ENCODE measurements around the gene FAM43A.

The FAM43A gene

DNA sequence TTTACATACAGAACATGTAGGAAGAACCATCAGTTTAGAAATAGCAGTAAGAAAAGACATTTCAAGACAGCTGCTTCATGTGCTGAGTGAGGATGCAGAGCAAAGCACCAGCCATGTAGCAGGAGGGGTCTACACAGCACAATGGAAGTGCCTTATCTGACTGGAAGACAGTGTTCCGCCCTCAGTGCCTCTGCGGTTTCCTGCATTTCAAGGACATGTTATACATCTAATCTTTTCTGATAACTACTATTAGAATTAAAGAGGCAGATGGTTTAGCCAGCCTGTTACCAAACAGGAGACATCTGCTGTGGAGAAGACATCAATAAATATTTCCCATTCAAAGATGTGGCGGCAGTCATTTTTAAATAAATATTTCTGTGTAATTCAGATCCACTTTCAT is 24.3 kb upstream of the FAM43A start:
- Histone ChIP-seq H3K79me1 (ENCODE audit: low read depth, low read length) (no peaks in the 10 kb centered on the region), H3K23ac (ENCODE audit: low read depth, low read length, poor library complexity) (no peak overlapping the region), H2BK120ac (ENCODE audit: low read depth, low read length) (no peak overlapping the region), H2BK15ac (ENCODE audit: low read length) (no peak overlapping the region), H3K4me2 (ENCODE audit: insufficient read depth, low read length, poor library complexity, severe bottlenecking) (no peak overlapping the region), H3K4ac (ENCODE audit: low read length) (no peak overlapping the region), H4K8ac (ENCODE audit: low read depth, low read length) (no peak overlapping the region), H2AFZ (ENCODE audit: low read length) (no peak overlapping the region), H3K4me1 (ENCODE audit: control insufficient read depth in 2 of 2, insufficient read depth in 1 of 2, low read depth in 1 of 2, low read length in 2 of 2) (no peaks in the 10 kb centered on the region), H3K27me3 (ENCODE audit: control insufficient read depth in 3 of 3, insufficient read depth in 3 of 3, low read depth in 1 of 3, low read length in 3 of 3) (no peaks in the 10 kb centered on the region), H2BK5ac (ENCODE audit: low read length) (no peak overlapping the region), H3K36me3 (replicated peaks in 1 of 2; ENCODE audit: control insufficient read depth in 2 of 2, insufficient read depth in 2 of 2, low read length in 2 of 2) (peaks cover 19 to 85% of the 10 kb centered on the region in 2 donors), H3K18ac (ENCODE audit: low read length) (no peak overlapping the region), H2AK5ac (ENCODE audit: low read depth, low read length) (no peak overlapping the region), H3K9me3 (replicated peaks in 1 of 2; ENCODE audit: control insufficient read depth in 2 of 2, insufficient read depth in 1 of 2, low read depth in 1 of 2, low read length in 2 of 2) (no peaks in the 10 kb centered on the region), H3K14ac (ENCODE audit: low read length) (no peak overlapping the region), H3K9ac (ENCODE audit: low read depth, low read length, poor library complexity) (no peak overlapping the region), H3K27ac (replicated peaks; ENCODE audit: low read length) (no peak overlapping the region), H2BK12ac (ENCODE audit: low read length) (no peak overlapping the region), H3K4me3 (ENCODE audit: low read length in 2 of 2) (no peak overlapping the region), H4K91ac (ENCODE audit: low read depth, low read length, poor library complexity) (no peak overlapping the region)
- WGBS, 2 donors (ENCODE audit: extremely low coverage in 2 of 2, insufficient read length in 2 of 2, insufficient replicate concordance in 1 of 2) = no CpG with 5 or more reads among the region's 3 CpGs
- no peak for DNase-seq (ENCODE audit: low spot score)

DNA sequence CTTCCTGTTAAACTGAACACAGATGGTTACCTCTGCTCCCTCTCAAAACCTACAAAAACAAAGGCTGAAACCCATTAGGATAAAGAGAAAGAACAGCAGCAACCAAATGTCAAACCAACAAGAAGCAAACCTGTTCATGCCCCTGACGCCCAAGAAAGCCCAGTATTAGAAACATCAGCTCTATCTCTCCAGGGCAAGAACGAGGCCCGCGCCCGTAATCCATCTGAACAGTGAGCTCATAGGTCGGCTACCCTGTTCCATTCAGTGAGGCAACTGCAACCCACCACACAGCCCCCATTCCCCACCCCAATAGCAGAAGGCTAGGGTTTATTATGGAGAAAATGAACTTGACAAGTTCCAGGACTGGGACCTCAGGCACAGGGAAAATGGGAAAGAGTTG is 23.7 kb upstream of the FAM43A start:
- Histone ChIP-seq H3K27ac (replicated peaks; ENCODE audit: low read length) (no peak overlapping the region), H3K4ac (ENCODE audit: low read length) (no peak overlapping the region), H3K14ac (ENCODE audit: low read length) (no peak overlapping the region), H3K4me2 (ENCODE audit: insufficient read depth, low read length, poor library complexity, severe bottlenecking) (no peak overlapping the region), H3K9me3 (replicated peaks in 1 of 2; ENCODE audit: control insufficient read depth in 2 of 2, insufficient read depth in 1 of 2, low read depth in 1 of 2, low read length in 2 of 2) (no peaks in the 10 kb centered on the region), H2BK15ac (ENCODE audit: low read length) (no peak overlapping the region), H3K23ac (ENCODE audit: low read depth, low read length, poor library complexity) (no peak overlapping the region), H4K91ac (ENCODE audit: low read depth, low read length, poor library complexity) (no peak overlapping the region), H2BK5ac (ENCODE audit: low read length) (no peak overlapping the region), H3K27me3 (ENCODE audit: control insufficient read depth in 3 of 3, insufficient read depth in 3 of 3, low read depth in 1 of 3, low read length in 3 of 3) (no peaks in the 10 kb centered on the region), H3K4me3 (ENCODE audit: low read length in 2 of 2) (no peak overlapping the region), H3K79me1 (ENCODE audit: low read depth, low read length) (no peaks in the 10 kb centered on the region), H2BK12ac (ENCODE audit: low read length) (no peak overlapping the region), H2BK120ac (ENCODE audit: low read depth, low read length) (no peak overlapping the region), H3K18ac (ENCODE audit: low read length) (no peak overlapping the region), H4K8ac (ENCODE audit: low read depth, low read length) (no peak overlapping the region), H3K9ac (ENCODE audit: low read depth, low read length, poor library complexity) (no peak overlapping the region), H3K4me1 (ENCODE audit: control insufficient read depth in 2 of 2, insufficient read depth in 1 of 2, low read depth in 1 of 2, low read length in 2 of 2) (no peaks in the 10 kb centered on the region), H3K36me3 (replicated peaks in 1 of 2; ENCODE audit: control insufficient read depth in 2 of 2, insufficient read depth in 2 of 2, low read length in 2 of 2) (peaks cover 19 to 89% of the 10 kb centered on the region in 2 donors), H2AK5ac (ENCODE audit: low read depth, low read length) (no peak overlapping the region), H2AFZ (ENCODE audit: low read length) (no peak overlapping the region)
- WGBS, 2 donors (ENCODE audit: extremely low coverage in 2 of 2, insufficient read length in 2 of 2, insufficient replicate concordance in 1 of 2) = no CpG with 5 or more reads among the region's 6 CpGs
- DNase-seq (ENCODE audit: low spot score) = no peak

DNA sequence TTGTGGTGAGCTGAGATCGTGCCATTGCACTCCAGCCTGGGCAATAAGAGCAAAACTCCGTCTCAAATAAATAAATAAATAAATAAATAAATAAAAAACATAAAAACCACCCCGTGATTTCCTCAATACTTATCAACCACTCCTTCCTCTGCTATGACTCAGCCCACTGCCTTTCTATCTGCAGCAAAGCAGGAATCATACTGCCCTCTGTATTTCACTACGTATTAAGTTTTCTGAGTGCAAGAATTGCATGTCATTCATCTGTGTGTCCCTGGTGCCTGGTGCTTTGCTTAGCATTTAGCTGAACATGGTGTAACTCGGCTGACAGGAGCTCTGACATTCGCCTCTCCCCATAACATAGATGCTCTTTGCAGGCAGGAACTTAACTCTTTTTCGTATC is 20.8 kb upstream of the FAM43A start:
- Histone ChIP-seq H2BK5ac (ENCODE audit: low read length) (no peak overlapping the region), H3K27ac (replicated peaks; ENCODE audit: low read length) (no peak overlapping the region), H2BK12ac (ENCODE audit: low read length) (no peak overlapping the region), H3K9me3 (replicated peaks in 1 of 2; ENCODE audit: control insufficient read depth in 2 of 2, insufficient read depth in 1 of 2, low read depth in 1 of 2, low read length in 2 of 2) (no peaks in the 10 kb centered on the region), H3K36me3 (replicated peaks in 1 of 2; ENCODE audit: control insufficient read depth in 2 of 2, insufficient read depth in 2 of 2, low read length in 2 of 2) (peaks cover 12 to 80% of the 10 kb centered on the region in 2 donors), H3K27me3 (ENCODE audit: control insufficient read depth in 3 of 3, insufficient read depth in 3 of 3, low read depth in 1 of 3, low read length in 3 of 3) (no peaks in the 10 kb centered on the region), H3K4me3 (ENCODE audit: low read length in 2 of 2) (no peak overlapping the region), H2BK15ac (ENCODE audit: low read length) (no peak overlapping the region), H4K91ac (ENCODE audit: low read depth, low read length, poor library complexity) (no peak overlapping the region), H3K4me2 (ENCODE audit: insufficient read depth, low read length, poor library complexity, severe bottlenecking) (no peak overlapping the region), H3K79me1 (ENCODE audit: low read depth, low read length) (no peaks in the 10 kb centered on the region), H4K8ac (ENCODE audit: low read depth, low read length) (no peak overlapping the region), H3K4ac (ENCODE audit: low read length) (no peak overlapping the region), H3K4me1 (ENCODE audit: control insufficient read depth in 2 of 2, insufficient read depth in 1 of 2, low read depth in 1 of 2, low read length in 2 of 2) (no peaks in the 10 kb centered on the region), H3K9ac (ENCODE audit: low read depth, low read length, poor library complexity) (no peak overlapping the region), H3K18ac (ENCODE audit: low read length) (no peak overlapping the region), H2AFZ (ENCODE audit: low read length) (no peak overlapping the region), H2BK120ac (ENCODE audit: low read depth, low read length) (no peak overlapping the region), H3K14ac (ENCODE audit: low read length) (no peak overlapping the region), H2AK5ac (ENCODE audit: low read depth, low read length) (no peak overlapping the region), H3K23ac (ENCODE audit: low read depth, low read length, poor library complexity) (no peak overlapping the region)
- 100% methylated on average over 1 of the region's 7 CpGs; no CpG with 5 or more reads in 1 of the 2 donors for WGBS, 2 donors (ENCODE audit: extremely low coverage in 2 of 2, insufficient read length in 2 of 2, insufficient replicate concordance in 1 of 2)
- no peak for DNase-seq (ENCODE audit: low spot score)

DNA sequence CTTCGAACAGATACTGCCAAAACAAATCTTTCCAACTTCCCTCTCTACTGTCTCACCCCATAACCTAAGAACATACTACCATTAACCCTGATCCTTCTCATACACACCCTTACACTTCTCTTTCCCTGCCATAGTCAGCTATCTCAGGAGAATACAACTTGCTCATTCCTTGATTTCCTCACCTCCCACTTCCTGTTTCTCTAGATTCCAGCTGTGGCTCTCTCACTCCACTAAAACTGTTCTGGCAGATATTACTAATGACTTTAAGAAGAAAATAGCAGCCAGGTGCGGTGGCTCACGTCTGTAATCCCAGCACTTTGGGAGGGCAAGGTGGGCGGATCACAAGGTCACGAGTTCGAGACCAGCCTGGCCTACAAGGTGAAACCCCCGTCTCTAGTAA is 18.3 kb upstream of the FAM43A start:
- no CpG with 5 or more reads among the region's 7 CpGs for WGBS, 2 donors (ENCODE audit: extremely low coverage in 2 of 2, insufficient read length in 2 of 2, insufficient replicate concordance in 1 of 2)
- Histone ChIP-seq H3K36me3 (replicated peaks in 1 of 2; ENCODE audit: control insufficient read depth in 2 of 2, insufficient read depth in 2 of 2, low read length in 2 of 2) (peaks cover 9 to 59% of the 10 kb centered on the region in 2 donors), H3K27ac (replicated peaks; ENCODE audit: low read length) (no peak overlapping the region), H3K9ac (ENCODE audit: low read depth, low read length, poor library complexity) (no peak overlapping the region), H3K4me2 (ENCODE audit: insufficient read depth, low read length, poor library complexity, severe bottlenecking) (no peak overlapping the region), H3K18ac (ENCODE audit: low read length) (no peak overlapping the region), H2AFZ (ENCODE audit: low read length) (no peak overlapping the region), H3K79me1 (ENCODE audit: low read depth, low read length) (peaks cover 4% of the 10 kb centered on the region), H3K27me3 (ENCODE audit: control insufficient read depth in 3 of 3, insufficient read depth in 3 of 3, low read depth in 1 of 3, low read length in 3 of 3) (no peaks in the 10 kb centered on the region), H3K4ac (ENCODE audit: low read length) (no peak overlapping the region), H2BK120ac (ENCODE audit: low read depth, low read length) (no peak overlapping the region), H2BK12ac (ENCODE audit: low read length) (no peak overlapping the region), H2AK5ac (ENCODE audit: low read depth, low read length) (no peak overlapping the region), H3K14ac (ENCODE audit: low read length) (no peak overlapping the region), H2BK15ac (ENCODE audit: low read length) (no peak overlapping the region), H3K4me3 (ENCODE audit: low read length in 2 of 2) (no peak overlapping the region), H3K4me1 (ENCODE audit: control insufficient read depth in 2 of 2, insufficient read depth in 1 of 2, low read depth in 1 of 2, low read length in 2 of 2) (peaks cover 4 to 6% of the 10 kb centered on the region in 2 donors), H3K23ac (ENCODE audit: low read depth, low read length, poor library complexity) (no peak overlapping the region), H4K91ac (ENCODE audit: low read depth, low read length, poor library complexity) (no peak overlapping the region), H3K9me3 (replicated peaks in 1 of 2; ENCODE audit: control insufficient read depth in 2 of 2, insufficient read depth in 1 of 2, low read depth in 1 of 2, low read length in 2 of 2) (no peaks in the 10 kb centered on the region), H2BK5ac (ENCODE audit: low read length) (no peak overlapping the region), H4K8ac (ENCODE audit: low read depth, low read length) (no peak overlapping the region)
- DNase-seq (ENCODE audit: low spot score) = no peak
